Smooth muscle cell (in vitro differentiated cells): ENCODE measurements around the gene TSKS. TPM values are rescaled to one million over a fixed set of nuclear protein-coding genes. Genes with fewer than 3 reads are reported as not detected.

ENCODE experiments used
- DNase-seq: peaks from one replicate; lab custom pipeline; 2025; ENCODE audit not compliant: unreplicated experiment; lab: John Stamatoyannopoulos, UW
- H2AFZ ChIP-seq: fragments of 200-600 bp; sonication (generic); 2 replicates; pipeline ENCODE4 v1.6.0; 2016; ENCODE audit warnings: antibody characterized with exemption, low read depth, mild to moderate bottlenecking
- H3F3A ChIP-seq: fragments of 200-600 bp; sonication (generic); 2 replicates; pipeline ENCODE4 v1.6.0; 2017; ENCODE audit warnings: antibody characterized with exemption, low read depth
- H3K27ac ChIP-seq: fragments of 200-600 bp; sonication (generic); 2 replicates; pipeline ENCODE4 v1.5.1; 2016; ENCODE audit warnings: low read depth, mild to moderate bottlenecking
- H3K27me3 ChIP-seq: fragments of 200-600 bp; sonication (generic); 2 replicates; pipeline ENCODE4 v1.6.1; 2016; ENCODE audit warnings: low read depth, mild to moderate bottlenecking
- H3K36me3 ChIP-seq: fragments of 200-600 bp; sonication (generic); 2 replicates; pipeline ENCODE4 v1.5.1; 2016; ENCODE audit warnings: low read depth
- H3K4me1 ChIP-seq: fragments of 200-600 bp; sonication (generic); 2 replicates; pipeline ENCODE4 v1.5.1; 2016; ENCODE audit warnings: low read depth
- H3K4me2 ChIP-seq: fragments of 200-600 bp; sonication (generic); 2 replicates; pipeline ENCODE4 v1.6.0; 2016; ENCODE audit warnings: mild to moderate bottlenecking
- H3K4me3 ChIP-seq: fragments of 200-600 bp; sonication (generic); 2 replicates; pipeline ENCODE4 v1.5.1; 2016; ENCODE audit warnings: mild to moderate bottlenecking
- H3K79me2 ChIP-seq: fragments of 200-600 bp; sonication (generic); 2 replicates; pipeline ENCODE4 v1.6.0; 2016; ENCODE audit warnings: low read depth, mild to moderate bottlenecking
- H3K9ac ChIP-seq: fragments of 200-600 bp; sonication (generic); 2 replicates; pipeline ENCODE4 v1.6.0; 2016; ENCODE audit warnings: low read depth
- H3K9me3 ChIP-seq: fragments of 200-600 bp; sonication (generic); replicated peaks from 2 replicates; pipeline ENCODE4 v1.5.1; 2016; ENCODE audit warnings: low read depth
- H4K20me1 ChIP-seq: fragments of 200-600 bp; sonication (generic); 2 replicates; pipeline ENCODE4 v1.6.0; 2016; ENCODE audit warnings: low read depth
- WGBS: methylation state at CpG from one replicate; pipeline ENCODE4 v1.1.7; 2016; ENCODE audit warnings: low lambda C conversion rate; 5-methylcytosine and 5-hydroxymethylcytosine counted together
- polyA plus RNA-seq: library from polyadenylated mRNA; unstranded; fragments of >200 nt; fragmentation: Nextera tagmentation; extraction: Ambion mirVana; gene quantifications from 2 replicates; pipeline ENCODE4 v1.2.1, GENCODE V29; 2016
- total RNA-seq: library from RNA; depleted of rRNA; stranded (reverse); fragments of >200 nt; gene quantifications from 2 replicates; pipeline ENCODE4 v1.2.3, GENCODE V29; 2014
- TF ChIP-seq, protein P1 (sequence below): fragments of 200-600 bp; sonication (generic); IDR thresholded peaks from 2 replicates; pipeline ENCODE4 v1.5.1; 2017; ENCODE audit warnings: borderline replicate concordance, mild to moderate bottlenecking, antibody characterized with exemption; ENCODE audit not compliant: insufficient read depth, poor library complexity, severe bottlenecking

The TSKS gene
- total and polyA plus RNA-seq, 2 experiments from 2014 or later, result not detected

GRCh38 chr19:49699364-49699763, 63.7 kb downstream of the TSKS start:
- Histone ChIP-seq H3K79me2 (no peaks in the 10 kb centered on the region), H3K4me2 (no peak overlapping the region), H4K20me1 (no peaks in the 10 kb centered on the region), H3F3A (no peaks in the 10 kb centered on the region), H3K36me3 (no peaks in the 10 kb centered on the region), H3K4me3 (no peak overlapping the region), H2AFZ (no peak overlapping the region), H3K9me3 (no peaks in the 10 kb centered on the region), H3K4me1 (no peaks in the 10 kb centered on the region), H3K27ac (no peak overlapping the region), H3K27me3 (no peaks in the 10 kb centered on the region), H3K9ac (no peak overlapping the region)
- TF ChIP-seq, protein P1, sequence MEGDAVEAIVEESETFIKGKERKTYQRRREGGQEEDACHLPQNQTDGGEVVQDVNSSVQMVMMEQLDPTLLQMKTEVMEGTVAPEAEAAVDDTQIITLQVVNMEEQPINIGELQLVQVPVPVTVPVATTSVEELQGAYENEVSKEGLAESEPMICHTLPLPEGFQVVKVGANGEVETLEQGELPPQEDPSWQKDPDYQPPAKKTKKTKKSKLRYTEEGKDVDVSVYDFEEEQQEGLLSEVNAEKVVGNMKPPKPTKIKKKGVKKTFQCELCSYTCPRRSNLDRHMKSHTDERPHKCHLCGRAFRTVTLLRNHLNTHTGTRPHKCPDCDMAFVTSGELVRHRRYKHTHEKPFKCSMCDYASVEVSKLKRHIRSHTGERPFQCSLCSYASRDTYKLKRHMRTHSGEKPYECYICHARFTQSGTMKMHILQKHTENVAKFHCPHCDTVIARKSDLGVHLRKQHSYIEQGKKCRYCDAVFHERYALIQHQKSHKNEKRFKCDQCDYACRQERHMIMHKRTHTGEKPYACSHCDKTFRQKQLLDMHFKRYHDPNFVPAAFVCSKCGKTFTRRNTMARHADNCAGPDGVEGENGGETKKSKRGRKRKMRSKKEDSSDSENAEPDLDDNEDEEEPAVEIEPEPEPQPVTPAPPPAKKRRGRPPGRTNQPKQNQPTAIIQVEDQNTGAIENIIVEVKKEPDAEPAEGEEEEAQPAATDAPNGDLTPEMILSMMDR, result no peak
- DNase-seq, result no peak
- 97% methylated on average over 5 of the region's 5 CpGs for WGBS

DNA sequence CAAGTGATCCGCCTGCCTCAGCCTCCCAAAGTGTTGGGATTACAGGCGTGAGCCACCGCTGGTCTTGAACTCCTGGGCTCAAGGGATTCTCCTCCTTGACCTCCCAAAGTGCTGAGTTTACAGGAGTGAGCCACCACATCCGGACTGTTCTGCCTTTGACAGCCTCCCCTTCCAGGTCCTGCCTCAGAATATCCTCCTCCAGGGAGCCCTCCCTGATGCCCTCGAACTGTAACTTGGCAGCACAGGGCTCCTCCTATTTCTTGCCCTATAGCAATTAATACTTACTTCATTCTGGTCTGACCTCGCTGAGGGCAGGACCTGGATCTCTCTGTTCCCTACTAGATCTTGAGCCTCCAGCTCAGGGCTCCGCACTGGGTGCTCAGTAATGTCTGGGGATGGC, 66.2 kb downstream of the TSKS start:
- TF ChIP-seq, protein P1, result no peak
- WGBS, result 98% methylated on average over 7 of the region's 7 CpGs

DNA sequence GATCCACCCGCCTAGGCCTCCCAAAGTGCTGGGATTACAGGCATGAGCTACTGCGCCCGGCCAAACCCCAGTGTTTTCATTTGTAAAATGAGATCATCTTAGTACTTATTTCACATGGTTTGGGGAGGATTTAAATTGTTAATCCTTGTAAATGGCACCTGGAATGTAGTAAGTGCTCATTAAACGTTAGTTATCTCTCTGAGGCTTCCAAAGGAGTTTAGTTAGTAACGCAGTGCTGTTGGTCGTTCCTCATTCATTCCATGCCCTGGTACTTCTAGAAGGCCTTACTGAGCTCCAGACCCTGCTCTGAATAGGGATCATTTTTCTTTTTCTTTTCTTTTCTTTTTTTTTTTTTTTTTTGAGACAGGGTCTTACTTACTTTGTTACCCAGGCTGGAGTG, 67.0 kb downstream of the TSKS start:
- H3K36me3 ChIP-seq, result no peaks in the 10 kb centered on the region
- no peaks in the 10 kb centered on the region for H4K20me1 ChIP-seq
- no peak overlapping the region for H3K9ac ChIP-seq
- H3K9me3 ChIP-seq, result no peaks in the 10 kb centered on the region
- H3K79me2 ChIP-seq, result no peaks in the 10 kb centered on the region
- no peaks in the 10 kb centered on the region for H3K4me1 ChIP-seq
- 84% methylated on average over 6 of the region's 6 CpGs for WGBS
- no peak for DNase-seq
- no peak overlapping the region for H3K4me2 ChIP-seq
- no peak overlapping the region for H3K4me3 ChIP-seq
- H3K27me3 ChIP-seq, result no peaks in the 10 kb centered on the region
- H3K27ac ChIP-seq, result no peak overlapping the region
- no peaks in the 10 kb centered on the region for H3F3A ChIP-seq
- no peak overlapping the region for H2AFZ ChIP-seq
- TF ChIP-seq, protein P1, result no peak

More for the DNA sequence above, 66.2 kb downstream of the TSKS start:
- Histone ChIP-seq H3K9me3 (no peaks in the 10 kb centered on the region), H3K27ac (no peak overlapping the region), H3K4me1 (no peaks in the 10 kb centered on the region), H3K79me2 (no peaks in the 10 kb centered on the region), H4K20me1 (no peaks in the 10 kb centered on the region), H2AFZ (no peak overlapping the region), H3K4me2 (no peak overlapping the region), H3K9ac (no peak overlapping the region), H3K36me3 (no peaks in the 10 kb centered on the region), H3K4me3 (no peak overlapping the region), H3F3A (no peaks in the 10 kb centered on the region), H3K27me3 (no peaks in the 10 kb centered on the region)
- no peak for DNase-seq

- TF ChIP-seq, protein P1, result no peak
- no peak overlapping the region for H2AFZ ChIP-seq
Observed at GRCh38 chr19:49692147-49692506, 71.0 kb downstream of the TSKS start.

More at GRCh38 chr19:49692147-49692506, 71.0 kb downstream of the TSKS start:
- peaks cover 9% of the 10 kb centered on the region for H4K20me1 ChIP-seq
- H3K9me3 ChIP-seq, result no peaks in the 10 kb centered on the region
- no peak for DNase-seq
- 89% methylated on average over 13 of the region's 16 CpGs for WGBS
- H3K79me2 ChIP-seq, result no peaks in the 10 kb centered on the region
- H3K4me1 ChIP-seq, result no peaks in the 10 kb centered on the region
- no peaks in the 10 kb centered on the region for H3F3A ChIP-seq
- H3K4me2 ChIP-seq, result no peak overlapping the region
- H3K27ac ChIP-seq, result no peak overlapping the region
- H3K9ac ChIP-seq, result no peak overlapping the region
- H3K36me3 ChIP-seq, result no peaks in the 10 kb centered on the region
- no peaks in the 10 kb centered on the region for H3K27me3 ChIP-seq
- H3K4me3 ChIP-seq, result no peak overlapping the region
